ENCODE data around the gene KCTD16.

DNA sequence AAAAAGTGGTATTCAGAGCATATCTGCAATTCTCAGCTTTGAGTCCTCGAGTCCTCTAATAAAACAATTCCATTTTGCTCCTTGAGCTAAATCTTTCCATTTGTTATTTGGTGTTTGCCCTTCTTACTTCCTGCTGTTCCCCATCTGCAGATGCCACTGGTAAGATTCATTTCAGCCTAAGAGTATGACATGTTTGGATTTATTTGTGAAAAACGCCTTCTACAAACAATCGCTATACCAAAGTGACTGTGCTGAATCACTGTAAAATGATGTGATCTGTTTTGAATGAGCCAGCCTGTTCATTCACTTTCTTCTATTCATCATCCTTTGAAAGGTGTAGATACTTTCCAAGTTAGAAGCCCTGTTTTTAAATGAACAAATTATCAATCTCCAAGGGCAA is 27.7 kb downstream of the KCTD16 start:
- TF ChIP-seq, protein P1, sequence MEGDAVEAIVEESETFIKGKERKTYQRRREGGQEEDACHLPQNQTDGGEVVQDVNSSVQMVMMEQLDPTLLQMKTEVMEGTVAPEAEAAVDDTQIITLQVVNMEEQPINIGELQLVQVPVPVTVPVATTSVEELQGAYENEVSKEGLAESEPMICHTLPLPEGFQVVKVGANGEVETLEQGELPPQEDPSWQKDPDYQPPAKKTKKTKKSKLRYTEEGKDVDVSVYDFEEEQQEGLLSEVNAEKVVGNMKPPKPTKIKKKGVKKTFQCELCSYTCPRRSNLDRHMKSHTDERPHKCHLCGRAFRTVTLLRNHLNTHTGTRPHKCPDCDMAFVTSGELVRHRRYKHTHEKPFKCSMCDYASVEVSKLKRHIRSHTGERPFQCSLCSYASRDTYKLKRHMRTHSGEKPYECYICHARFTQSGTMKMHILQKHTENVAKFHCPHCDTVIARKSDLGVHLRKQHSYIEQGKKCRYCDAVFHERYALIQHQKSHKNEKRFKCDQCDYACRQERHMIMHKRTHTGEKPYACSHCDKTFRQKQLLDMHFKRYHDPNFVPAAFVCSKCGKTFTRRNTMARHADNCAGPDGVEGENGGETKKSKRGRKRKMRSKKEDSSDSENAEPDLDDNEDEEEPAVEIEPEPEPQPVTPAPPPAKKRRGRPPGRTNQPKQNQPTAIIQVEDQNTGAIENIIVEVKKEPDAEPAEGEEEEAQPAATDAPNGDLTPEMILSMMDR (conservative IDR thresholded peaks at IDR 0.05 in 1 of 2, IDR thresholded peaks at IDR 0.05 in 1 of 2; ENCODE audit: extremely low read depth in 1 of 2, insufficient read depth in 1 of 2, low read depth in 1 of 2, low read length in 2 of 2): no peak
- TF ChIP-seq EZH2 (IDR thresholded peaks at IDR 0.05; ENCODE audit: borderline replicate concordance, low read length): no peak
